HG02763 (cell line): ENCODE measurements around the gene INVS.
"Not testable (repeated sequence)": the region's sequence is repeated elsewhere in the genome, so short reads cannot be mapped to it uniquely, and the experiment has no call there.

Experiments used
- ATAC-seq: cut with Tn5 transposase; IDR thresholded peaks from one replicate; pipeline ENCODE4 v1.9.1; 2021; ENCODE audit warnings: mild to moderate bottlenecking, moderate library complexity; ENCODE audit not compliant: unreplicated experiment

The INVS gene

DNA sequence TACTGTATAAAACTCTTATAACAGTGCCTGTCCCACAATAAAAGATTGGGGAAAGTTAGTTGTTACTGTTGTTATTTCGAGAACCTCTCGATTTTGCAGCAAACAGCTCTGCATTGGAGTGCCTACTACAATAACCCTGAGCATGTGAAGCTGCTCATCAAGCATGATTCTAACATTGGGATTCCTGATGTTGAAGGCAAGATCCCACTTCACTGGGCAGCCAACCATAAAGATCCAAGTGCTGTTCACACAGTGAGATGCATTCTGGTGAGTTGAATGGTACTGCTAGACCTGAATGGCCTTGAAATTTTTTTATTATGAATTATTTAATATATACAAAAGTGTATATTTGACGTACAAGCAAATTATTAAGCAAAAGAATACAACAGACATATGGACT is 130.5 kb downstream of the INVS start:
- no peak for ATAC-seq

GRCh38 chr9:100236986-100237385 is 137.9 kb downstream of the INVS start:
- ATAC-seq = not testable (repeated sequence)

- ATAC-seq = no peak
Observed at GRCh38 chr9:100240512-100240911, 141.5 kb downstream of the INVS start.

- ATAC-seq = no peak
Observed at GRCh38 chr9:100267211-100267610, 168.2 kb downstream of the INVS start.

DNA sequence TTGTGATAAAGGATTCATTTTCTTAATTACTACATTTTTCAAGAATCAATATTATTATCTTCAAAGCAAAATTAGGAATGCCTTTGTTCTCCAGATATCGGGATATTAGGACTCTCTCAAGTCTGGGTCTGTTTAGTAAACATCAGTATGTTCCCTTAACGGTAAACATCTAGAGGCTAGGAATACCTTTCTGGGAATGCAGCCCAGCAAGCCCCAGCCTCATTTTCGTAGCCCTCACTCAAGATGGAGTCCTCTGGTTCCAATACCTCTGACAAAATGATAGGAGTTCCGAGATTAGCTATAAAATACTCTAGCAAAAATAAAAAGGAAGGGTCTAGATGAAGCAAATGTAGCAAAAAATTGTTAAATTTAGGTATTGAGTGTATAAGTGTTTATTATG is 169.2 kb downstream of the INVS start:
- ATAC-seq = no peak

DNA sequence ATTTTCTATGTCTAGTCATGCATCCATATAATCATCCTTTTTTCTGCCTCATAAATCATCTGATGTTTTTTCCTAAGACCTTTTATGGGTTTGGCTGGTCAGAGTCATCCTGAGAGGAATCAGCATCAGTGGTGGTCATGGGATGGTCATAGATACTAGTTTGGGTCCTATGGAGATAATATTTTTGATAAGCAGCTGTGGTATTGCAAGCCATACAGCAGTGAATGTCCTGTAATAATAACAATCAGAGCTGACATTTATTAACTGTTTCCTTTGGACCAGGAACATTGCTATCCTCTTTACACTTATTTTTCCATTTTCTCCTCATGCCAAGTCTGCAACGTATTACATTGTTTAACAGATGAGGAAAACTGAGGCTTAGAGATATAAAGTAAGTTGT is 170.6 kb downstream of the INVS start:
- ATAC-seq = no peak

DNA sequence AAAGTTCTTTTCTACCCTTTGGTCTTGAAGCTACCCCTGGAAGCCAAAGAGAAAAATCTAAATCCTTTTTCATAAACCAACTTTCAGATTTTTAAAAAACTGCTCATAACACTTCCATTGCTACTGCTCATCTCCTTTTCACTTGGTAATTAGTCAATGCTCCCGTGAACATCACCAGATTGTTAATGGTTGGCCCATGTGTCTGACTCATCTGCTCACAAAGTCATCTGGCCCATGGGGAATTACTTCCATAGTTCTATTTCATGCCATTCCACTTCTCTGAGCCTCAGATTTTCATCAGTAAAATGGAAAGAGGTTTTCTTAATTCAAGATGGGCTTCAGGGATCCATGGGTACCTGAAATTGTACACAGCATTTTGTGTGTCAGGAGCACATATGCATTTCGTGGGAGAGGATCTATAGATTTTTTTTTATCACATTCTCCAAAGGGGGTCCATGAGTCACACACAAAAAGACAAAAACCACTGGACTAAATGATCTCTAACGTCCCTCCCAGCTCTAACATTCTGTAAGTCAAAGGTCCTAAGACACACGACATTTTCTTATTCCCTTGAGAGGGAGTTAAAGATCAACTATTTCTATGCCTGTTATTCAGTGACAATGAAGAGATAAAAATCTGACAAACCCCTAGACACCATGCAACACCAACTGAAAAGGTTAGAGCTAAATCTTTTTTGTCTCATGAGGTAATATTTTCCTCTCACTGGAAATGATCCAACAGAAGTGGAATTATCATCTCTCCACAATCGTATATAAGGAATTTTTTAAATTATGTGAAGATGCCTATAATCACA is 178.3 kb downstream of the INVS start:
- ATAC-seq = no peak

DNA sequence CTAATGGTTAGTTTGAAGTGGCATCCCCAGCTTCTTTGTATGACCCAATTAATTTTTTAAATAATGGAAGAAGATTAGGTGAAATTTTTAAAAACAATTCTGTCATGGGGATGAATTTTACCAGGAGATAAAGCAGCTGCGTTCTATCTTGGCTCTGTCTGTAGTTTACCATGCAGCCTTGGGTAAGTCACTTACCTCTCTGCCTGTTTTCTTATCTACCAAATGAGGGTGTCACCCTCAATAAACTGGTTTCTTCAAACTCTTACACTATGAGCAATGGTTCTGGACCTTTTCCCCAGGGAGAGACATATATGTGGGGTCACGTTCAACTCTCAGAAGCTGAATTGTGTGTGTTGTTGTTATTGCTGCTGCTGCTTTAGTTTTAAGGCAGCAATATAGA is 182.0 kb downstream of the INVS start:
- no peak for ATAC-seq

DNA sequence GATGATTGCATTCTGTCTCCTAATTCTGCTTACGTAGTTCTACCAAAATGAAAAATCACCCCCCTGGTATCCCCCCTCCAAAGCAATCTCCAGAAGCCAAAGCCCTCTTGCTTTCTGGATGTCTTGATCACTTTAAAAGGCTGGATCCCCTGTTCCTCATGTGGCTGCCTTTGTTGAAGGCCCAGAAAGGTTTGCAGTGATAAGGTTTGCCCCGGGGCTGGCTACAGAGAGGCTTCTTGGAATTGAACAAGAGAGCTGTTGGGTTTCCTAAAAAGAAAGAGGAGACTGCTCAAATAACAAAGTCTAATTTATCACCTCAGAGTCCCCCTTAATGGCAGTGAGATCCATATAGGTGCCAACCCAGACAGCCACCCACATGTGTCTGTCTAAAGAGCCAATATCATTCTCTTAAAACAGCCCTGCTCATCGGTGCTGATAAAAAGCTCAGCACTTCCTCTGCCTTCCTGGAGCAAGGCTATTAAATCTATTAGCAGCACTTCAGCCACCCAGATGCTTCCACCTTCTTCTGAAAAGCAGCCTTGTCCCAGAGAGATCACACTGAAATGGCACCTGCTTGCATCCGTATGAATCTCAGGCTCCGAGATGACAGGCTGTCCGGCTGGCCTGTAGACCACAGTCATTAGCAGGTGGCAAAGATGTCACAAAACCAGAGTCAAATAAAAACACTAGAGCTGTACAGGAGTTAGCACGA is 182.8 kb downstream of the INVS start:
- ATAC-seq = no peak

DNA sequence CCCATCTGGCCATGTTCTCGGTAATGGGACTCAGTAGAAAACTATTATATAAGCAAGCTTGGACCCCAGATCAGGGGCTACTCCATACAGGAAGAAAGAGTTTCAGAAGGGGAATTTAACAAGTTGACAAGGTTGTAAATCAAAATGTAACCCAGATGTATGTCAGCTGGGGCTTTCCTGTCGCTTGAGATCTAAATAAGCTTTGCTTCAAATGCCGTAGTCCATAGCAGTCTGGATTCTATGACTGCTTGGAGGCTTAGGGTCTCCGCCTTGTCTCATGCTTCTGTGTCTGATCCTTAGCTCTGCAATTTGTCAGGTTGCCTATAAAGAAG is 183.3 kb downstream of the INVS start:
- no peak for ATAC-seq

- no peak for ATAC-seq
Observed at GRCh38 chr9:100284247-100284646, 185.2 kb downstream of the INVS start.

- ATAC-seq = no peak
Observed at GRCh38 chr9:100285080-100285479, 186.0 kb downstream of the INVS start.

GRCh38 chr9:100285601-100286000 is 186.6 kb downstream of the INVS start:
- no peak for ATAC-seq

- no peak for ATAC-seq
Observed at GRCh38 chr9:100286257-100286656, 187.2 kb downstream of the INVS start.

- ATAC-seq = no peak
Observed at GRCh38 chr9:100287186-100287585, 188.1 kb downstream of the INVS start.

- ATAC-seq = no peak
Observed at GRCh38 chr9:100290714-100291113, 191.7 kb downstream of the INVS start.

- ATAC-seq = no peak
Observed at GRCh38 chr9:100292414-100292813, 193.4 kb downstream of the INVS start.

DNA sequence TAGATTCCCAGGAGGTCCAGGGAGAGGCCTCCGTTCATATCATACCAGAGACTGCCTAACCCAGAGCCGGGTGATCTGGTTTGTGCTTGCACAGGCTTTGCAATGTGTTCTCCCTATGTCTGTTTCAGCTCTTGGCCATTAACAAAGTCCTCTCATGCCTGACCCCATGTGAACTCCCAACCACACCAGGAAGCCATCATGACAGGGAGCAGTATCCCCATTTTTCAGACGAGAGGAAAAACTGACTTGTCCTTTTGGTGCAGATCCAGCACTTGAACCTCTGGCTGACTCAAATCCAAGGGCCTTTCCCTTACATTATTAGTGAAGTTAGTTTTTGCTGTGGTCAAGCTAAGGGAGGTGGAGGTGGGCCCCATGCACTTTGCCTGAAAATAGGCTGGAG is 195.3 kb downstream of the INVS start:
- ATAC-seq = no peak

- no peak for ATAC-seq
Observed at GRCh38 chr9:100294806-100295205, 195.8 kb downstream of the INVS start.

- ATAC-seq = no peak
Observed at GRCh38 chr9:100295240-100295639, 196.2 kb downstream of the INVS start.

DNA sequence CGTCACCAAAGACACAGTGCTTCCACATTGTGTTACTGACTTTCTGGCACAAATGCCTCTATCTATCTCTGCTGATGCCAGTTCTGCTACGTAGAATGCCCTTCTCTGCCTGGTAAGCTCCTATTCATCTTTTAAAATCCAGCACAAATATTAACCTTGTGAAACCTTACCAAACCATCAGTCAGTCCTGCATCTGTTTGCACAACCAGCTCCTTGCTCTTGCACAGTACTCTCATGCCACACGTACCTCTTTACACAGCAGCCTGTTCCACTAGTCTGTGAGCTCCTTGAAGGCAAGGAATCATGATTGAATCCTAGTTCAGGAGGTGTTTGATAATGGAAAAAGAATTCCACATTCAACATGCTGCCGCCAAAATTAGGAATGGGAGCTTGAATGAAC is 197.4 kb downstream of the INVS start:
- ATAC-seq = no peak

- ATAC-seq = no peak
Observed at GRCh38 chr9:100298378-100298777, 199.3 kb downstream of the INVS start.

DNA sequence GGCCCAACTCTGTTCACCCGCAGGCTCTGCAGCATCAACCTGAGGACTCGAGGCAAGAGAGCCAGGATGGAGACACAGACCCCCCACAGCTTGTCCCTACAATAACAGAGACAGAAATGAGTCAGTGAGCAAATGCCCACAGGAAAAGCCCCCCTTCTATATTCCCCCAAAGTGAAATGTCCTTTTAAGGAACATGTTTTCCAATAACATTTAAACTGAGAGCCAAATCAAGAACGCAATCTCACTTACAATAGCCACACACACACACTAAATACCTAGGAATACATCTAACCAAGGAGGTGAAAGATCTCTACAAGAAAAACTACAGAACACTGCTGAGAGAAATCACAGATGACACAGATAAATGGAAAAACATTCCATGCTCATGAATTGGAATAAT is 204.7 kb downstream of the INVS start:
- no peak for ATAC-seq
